GM23248 (cell line): ENCODE measurements around the gene DHX29.

Experiments
- EZH2 ChIP-seq: fragments of 200-600 bp; sonication (generic); IDR thresholded peaks from 2 replicates; pipeline ENCODE4 v1.6.1; 2018; ENCODE audit warnings: antibody characterized with exemption, mild to moderate bottlenecking; ENCODE audit not compliant: insufficient read depth, poor library complexity, severe bottlenecking
- EZH2phosphoT487 ChIP-seq: fragments of 200-600 bp; sonication (generic); IDR thresholded peaks from 2 replicates; pipeline ENCODE4 v1.6.1; 2018; ENCODE audit warnings: antibody characterized with exemption, moderate library complexity, mild to moderate bottlenecking, low read depth; ENCODE audit not compliant: insufficient read depth

DNA sequence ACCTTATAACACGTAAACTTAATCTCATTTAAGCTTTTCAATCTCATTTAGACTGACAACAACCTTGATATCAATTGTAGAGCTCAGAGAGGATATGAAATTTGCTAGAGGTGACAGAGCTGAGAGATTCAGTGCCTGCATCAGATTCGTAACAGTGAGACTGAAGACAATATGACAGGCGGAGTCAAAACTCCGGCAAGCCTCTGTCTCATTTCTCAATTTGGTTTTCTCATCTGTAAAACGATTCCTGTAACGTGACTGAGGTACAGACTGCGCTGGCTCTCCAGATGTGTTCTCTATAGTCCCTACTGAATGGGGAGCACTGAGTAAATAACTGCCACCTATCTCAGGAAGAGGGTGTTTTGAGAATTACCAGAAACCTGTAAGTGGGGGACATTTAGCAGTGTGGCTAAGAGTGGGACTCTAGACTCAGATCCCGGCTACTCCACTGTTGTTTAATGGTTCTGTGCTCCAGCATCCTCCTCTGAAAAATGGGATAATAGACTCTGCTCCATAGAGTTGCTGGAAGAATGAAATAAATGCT lies 77.3 kb downstream of the DHX29 start:
- TF ChIP-seq EZH2 = peak; percentile 66
- no peak for TF ChIP-seq EZH2phosphoT487
